HCT116 (cell line): ENCODE results near the gene CMTM8. TPM values are rescaled to one million over a fixed set of nuclear protein-coding genes. Genes with fewer than 3 reads are reported as not detected.
"Not testable (repeated sequence)": the region's sequence is repeated elsewhere in the genome, so short reads cannot be mapped to it uniquely, and the experiment has no call there.

Experiments
- ATAC-seq: fragments of 200-7000 bp; cut with Tn5 transposase; 2 replicates; pipeline ENCODE4 v1.9.1; 2020; ENCODE audit warnings: mild to moderate bottlenecking, moderate library complexity
- BruUV-seq: library from RNA; stranded (reverse); fragments of 400-500 nt; replicated peaks from 2 replicates; lab custom pipeline; 2021; lab: Mats Ljungman, UMichigan
- CTCF ChIA-PET: fragments of 300-600 bp; sonication (Branson Sonifier 250); formaldehyde crosslinking; loops from one replicate; lab custom pipeline; 2021; ENCODE audit warnings: antibody characterized with exemption; lab: Charles Lee
- POLR2A ChIA-PET: fragments of 300-600, 350-600 bp; sonication (Branson Sonifier 250); formaldehyde crosslinking; loops from one replicate; lab custom pipeline; 2021; ENCODE audit warnings: antibody characterized with exemption; lab: Charles Lee
- RAD21 ChIA-PET, 2 experiments: fragments of 300-600 bp; sonication (Branson Sonifier 250); formaldehyde crosslinking; loops; one replicate each; lab custom pipeline; 2023; ENCODE audit warnings: low total read pairs in 2 of 2; ENCODE audit not compliant: uncharacterized antibody in 2 of 2, unreplicated experiment in 2 of 2, low non-redundant PET in 1 of 2; lab: Charles Lee
- DNase-seq: peaks from one replicate; pipeline ENCODE4 v3.0.0-alpha.2; 2010; ENCODE audit warnings: low read depth, low spot score
- H2AFZ ChIP-seq: fragments of 200-600 bp; shearing (Covaris generic), sonication (generic); 2 replicates; pipeline ENCODE4 v1.6.1; 2017; ENCODE audit warnings: low read depth, mixed run types, mixed read lengths, antibody characterized with exemption, low read length; ENCODE audit not compliant: poor library complexity, severe bottlenecking
- H3K27ac ChIP-seq: 2 replicates; pipeline ENCODE4 v1.5.1; 2012; ENCODE audit warnings: low read depth, low read length
- H3K27me3 ChIP-seq: fragments of 200-600 bp; sonication (generic); 2 replicates; pipeline ENCODE4 v1.6.1; 2016; ENCODE audit warnings: mixed run types, low read length, mixed read lengths; ENCODE audit not compliant: insufficient read depth
- H3K36me3 ChIP-seq, 2 experiments: fragments of 200-500 bp in 1 of 2; fragments of 200-600 bp in 1 of 2; sonication (Bioruptor generic) in 1 of 2; sonication (generic) in 1 of 2; 2 replicates each; pipeline versions ENCODE4 v1.5.1 to v1.6.1; 2014 to 2016; ENCODE audit warnings: low read length in 2 of 2, inconsistent platforms in 1 of 2, mixed read lengths in 1 of 2, mixed run types in 1 of 2; ENCODE audit not compliant: insufficient read depth in 2 of 2, control insufficient read depth in 1 of 2
- H3K4me1 ChIP-seq, 2 experiments: fragments of 200-600 bp in 1 of 2; sonication (generic) in 1 of 2; 2 replicates each; pipeline versions ENCODE4 v1.5.1 to v1.6.1; 2012 to 2017; ENCODE audit warnings: low read length in 2 of 2, inconsistent platforms in 1 of 2, mild to moderate bottlenecking in 1 of 2, mixed read lengths in 1 of 2, mixed run types in 1 of 2, moderate library complexity in 1 of 2; ENCODE audit not compliant: insufficient read depth in 2 of 2, control insufficient read depth in 1 of 2
- H3K4me2 ChIP-seq: fragments of 200-600 bp; sonication (generic); 2 replicates; pipeline ENCODE4 v1.6.1; 2017; ENCODE audit warnings: mixed run types, low read length, mixed read lengths
- H3K4me3 ChIP-seq, 2 experiments: fragments of 200-600 bp in 1 of 2; sonication (generic) in 1 of 2; replicated peaks in 1 of 2; 2 replicates each; pipeline ENCODE4 v1.5.1; 2011 to 2016; ENCODE audit warnings: low read length in 2 of 2, control low read depth in 1 of 2, low read depth in 1 of 2, mild to moderate bottlenecking in 1 of 2, mixed read lengths in 1 of 2, mixed run types in 1 of 2
- H3K79me2 ChIP-seq: fragments of 200-600 bp; sonication (generic); 2 replicates; pipeline ENCODE4 v1.6.1; 2017; ENCODE audit warnings: mild to moderate bottlenecking, mixed run types, low read length, moderate library complexity, mixed read lengths; ENCODE audit not compliant: insufficient read depth
- H3K9ac ChIP-seq: fragments of 200-600 bp; sonication (generic); 2 replicates; pipeline ENCODE4 v1.6.1; 2016; ENCODE audit warnings: low read length, mixed read lengths
- H3K9me2 ChIP-seq: fragments of 200-600 bp; sonication (generic), shearing (Covaris generic); 2 replicates; pipeline ENCODE4 v1.6.1; 2017; ENCODE audit warnings: mixed run types, mild to moderate bottlenecking, moderate library complexity; ENCODE audit not compliant: insufficient read depth
- H3K9me3 ChIP-seq, 2 experiments: fragments of 200-500 bp in 1 of 2; fragments of 200-600 bp in 1 of 2; sonication (Bioruptor generic) in 1 of 2; sonication (generic) in 1 of 2; 2 replicates each; pipeline ENCODE4 v1.6.1; 2014 to 2017; ENCODE audit warnings: low read length in 2 of 2, mixed read lengths in 2 of 2, inconsistent platforms in 1 of 2, low read depth in 1 of 2, mild to moderate bottlenecking in 1 of 2, mixed run types in 1 of 2, moderate library complexity in 1 of 2; ENCODE audit not compliant: control insufficient read depth in 1 of 2, insufficient read depth in 1 of 2
- H4K20me1 ChIP-seq: fragments of 200-600 bp; sonication (generic), shearing (Covaris generic); 2 replicates; pipeline ENCODE4 v1.6.1; 2017; ENCODE audit warnings: mixed run types, mild to moderate bottlenecking, moderate library complexity; ENCODE audit not compliant: insufficient read depth
- CBX3 ChIP-seq: IDR thresholded peaks from 2 replicates; pipeline ENCODE4 v1.6.1; 2012; ENCODE audit warnings: low read depth
- CEBPB ChIP-seq: IDR thresholded peaks from 2 replicates; pipeline ENCODE4 v1.6.1; 2012; ENCODE audit warnings: low read depth
- CTCF ChIP-seq, 3 experiments: fragments of 200-600 bp in 1 of 3; sonication (generic) in 1 of 3; IDR thresholded peaks in 2 of 3; conservative IDR thresholded peaks in 1 of 3; 2 replicates each; pipeline ENCODE4 v1.5.1; 2012 to 2017; ENCODE audit warnings: low read depth in 2 of 3, low read length in 2 of 3, antibody characterized with exemption in 1 of 3, borderline replicate concordance in 1 of 3, control low read depth in 1 of 3, mild to moderate bottlenecking in 1 of 3, mixed read lengths in 1 of 3, mixed run types in 1 of 3, moderate library complexity in 1 of 3; ENCODE audit not compliant: insufficient read depth in 1 of 3
- EGR1 ChIP-seq: IDR thresholded peaks from 2 replicates; pipeline ENCODE4 v1.6.1; 2012; ENCODE audit warnings: low read depth
- POLR2A ChIP-seq: IDR thresholded peaks from 2 replicates; pipeline ENCODE4 v1.7.0; 2011; ENCODE audit warnings: borderline replicate concordance; ENCODE audit not compliant: insufficient read depth, insufficient read length; ENCODE audit errors: extremely low read depth
- POLR2AphosphoS5 ChIP-seq: IDR thresholded peaks from 2 replicates; pipeline ENCODE4 v1.6.1; 2011; ENCODE audit warnings: mild to moderate bottlenecking, low read depth, low read length, moderate library complexity
- SIN3A ChIP-seq: IDR thresholded peaks from 2 replicates; pipeline ENCODE4 v1.6.1; 2012; ENCODE audit warnings: low read depth
- YY1 ChIP-seq: IDR thresholded peaks from 2 replicates; pipeline ENCODE4 v1.6.1; 2011; ENCODE audit warnings: low read length, low read depth, moderate library complexity, mild to moderate bottlenecking; ENCODE audit not compliant: insufficient replicate concordance; ENCODE audit errors: extremely low read depth
- ZBTB33 ChIP-seq: IDR thresholded peaks from 2 replicates; pipeline ENCODE4 v1.6.1; 2011; ENCODE audit warnings: mild to moderate bottlenecking, low read length, moderate library complexity; ENCODE audit not compliant: insufficient replicate concordance; ENCODE audit errors: extremely low read depth
- ZFX ChIP-seq: fragments of 450-650 bp; IDR thresholded peaks from 2 replicates; pipeline ENCODE4 v1.6.1; 2017
- ZNF274 ChIP-seq: fragments of 200-500 bp; sonication (Bioruptor generic); IDR thresholded peaks from 2 replicates; pipeline ENCODE4 v1.6.1; 2014; ENCODE audit warnings: mild to moderate bottlenecking, low read depth, low read length, inconsistent platforms
- intact Hi-C: fragments of 100-400 bp; cut with micrococcal nuclease; formaldehyde crosslinking; loops from 2 replicates; pipeline ENCODE4 v1.10.0; 2022
- total RNA-seq: library from RNA; stranded (reverse); gene quantifications from one replicate; pipeline ENCODE4 v1.2.1, GENCODE V29; 2021; ENCODE audit not compliant: unreplicated experiment

CMTM8 gene
- total RNA-seq, 1 experiment from 2014 or later = 19.4 TPM

- TF ChIP-seq CTCF (IDR thresholded peaks at IDR 0.05 in 2 of 3, conservative IDR thresholded peaks at IDR 0.05 in 1 of 3; ENCODE audit: borderline replicate concordance in 1 of 3, insufficient read depth in 1 of 3, low read depth in 2 of 3, low read length in 2 of 3) (no peak), ZFX (no peak)
- TF ChIP-seq, all 23 proteins: peak for 14
Measured at GRCh38 chr3:32226875-32227500, 11.5 kb upstream of the CMTM8 start (continued).

GRCh38 chr3:32228743-32229142, 9.7 kb upstream of the CMTM8 start:
- H3K4me1 ChIP-seq = peaks cover 36 to 58% of the 10 kb centered on the region in 2 experiments
- POLR2A ChIA-PET, CTCF ChIA-PET: not testable (repeated sequence)

GRCh38 chr3:32229565-32229964, 8.9 kb upstream of the CMTM8 start:
- no peak overlapping the region for H2AFZ ChIP-seq
- POLR2A ChIA-PET = no interaction called here
- TF ChIP-seq ZNF274 (no peak), EGR1 (no peak), POLR2A (no peak), CEBPB (no peak), CTCF (IDR thresholded peaks at IDR 0.05 in 2 of 3, conservative IDR thresholded peaks at IDR 0.05 in 1 of 3; ENCODE audit: borderline replicate concordance in 1 of 3, insufficient read depth in 1 of 3, low read depth in 2 of 3, low read length in 2 of 3) (no peak), CBX3 (no peak), YY1 (no peak), POLR2AphosphoS5 (no peak), SIN3A (no peak), ZBTB33 (no peak)

More at GRCh38 chr3:32228743-32229142, 9.7 kb upstream of the CMTM8 start:
- RAD21 ChIA-PET, H3K27ac ChIP-seq, H3K79me2 ChIP-seq, H3K9me2 ChIP-seq, DNase-seq, H3K27me3 ChIP-seq, intact Hi-C loops, H3K4me2 ChIP-seq, H3K9ac ChIP-seq, H2AFZ ChIP-seq, H3K36me3 ChIP-seq, ATAC-seq, H3K9me3 ChIP-seq, BruUV-seq, H4K20me1 ChIP-seq, H3K4me3 ChIP-seq: not testable (repeated sequence)

More at GRCh38 chr3:32229565-32229964, 8.9 kb upstream of the CMTM8 start:
- no peak overlapping the region for H3K9ac ChIP-seq
- H3K4me1 ChIP-seq = peaks cover 35 to 53% of the 10 kb centered on the region in 2 experiments
- no TSS peak for BruUV-seq
- H3K27me3 ChIP-seq = no peaks in the 10 kb centered on the region
- no peak overlapping the region for H3K27ac ChIP-seq
- RAD21 ChIA-PET = no interaction called here
- no peak overlapping the region for H3K4me2 ChIP-seq
- no peak for ATAC-seq
- H3K36me3 ChIP-seq = no peaks in the 10 kb centered on the region
- no peak overlapping the region for H3K4me3 ChIP-seq
- no peaks in the 10 kb centered on the region for H3K9me2 ChIP-seq
- CTCF ChIA-PET = no interaction called here
- intact Hi-C loops = no loop called here
- no peaks in the 10 kb centered on the region for H3K79me2 ChIP-seq
- no peak for DNase-seq
- H4K20me1 ChIP-seq = no peaks in the 10 kb centered on the region
- no peaks in the 10 kb centered on the region for H3K9me3 ChIP-seq
